NCI-H510A treated with DMSO at 0.1 percent for 48 hours (cell line): ENCODE results near the gene SEZ6.

Experiments
- DNase-seq: peaks from one replicate; lab custom pipeline; 2025; lab: John Stamatoyannopoulos, UW

The SEZ6 gene

GRCh38 chr17:29000973-29001372 lies 4.9 kb downstream of the SEZ6 start:
- DNase-seq: no peak

GRCh38 chr17:28999206-28999605 lies 6.6 kb downstream of the SEZ6 start:
- DNase-seq: no peak

GRCh38 chr17:28997806-28998205 lies 8.0 kb downstream of the SEZ6 start:
- peak; percentile 58 for DNase-seq

DNA sequence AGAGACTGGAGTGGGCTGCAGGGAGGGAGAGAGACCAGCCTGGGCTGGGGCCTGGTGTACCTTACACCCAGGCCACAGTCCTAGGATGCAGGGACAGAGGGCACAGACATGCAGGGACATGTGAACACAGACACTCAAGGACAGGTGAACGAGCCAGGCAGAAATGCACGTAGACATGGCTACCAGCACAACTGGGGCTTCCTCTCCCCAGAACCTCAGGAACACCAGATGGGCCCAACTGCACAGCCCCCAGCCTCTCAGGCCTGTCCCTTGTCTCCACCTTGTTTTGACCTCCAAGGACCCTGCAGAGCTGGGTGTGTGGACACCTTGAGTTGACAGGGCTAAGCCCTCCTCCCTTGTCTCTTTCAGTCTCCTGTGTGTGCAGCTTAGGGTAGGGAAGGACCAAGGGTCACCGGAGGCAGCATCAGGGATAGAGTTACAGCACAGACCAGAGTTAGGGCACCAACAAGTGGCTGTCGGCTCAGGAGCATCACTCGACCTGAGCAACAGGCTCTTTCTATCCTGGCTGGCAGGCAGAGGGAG lies 9.2 kb downstream of the SEZ6 start:
- DNase-seq: peak; percentile 76

DNA sequence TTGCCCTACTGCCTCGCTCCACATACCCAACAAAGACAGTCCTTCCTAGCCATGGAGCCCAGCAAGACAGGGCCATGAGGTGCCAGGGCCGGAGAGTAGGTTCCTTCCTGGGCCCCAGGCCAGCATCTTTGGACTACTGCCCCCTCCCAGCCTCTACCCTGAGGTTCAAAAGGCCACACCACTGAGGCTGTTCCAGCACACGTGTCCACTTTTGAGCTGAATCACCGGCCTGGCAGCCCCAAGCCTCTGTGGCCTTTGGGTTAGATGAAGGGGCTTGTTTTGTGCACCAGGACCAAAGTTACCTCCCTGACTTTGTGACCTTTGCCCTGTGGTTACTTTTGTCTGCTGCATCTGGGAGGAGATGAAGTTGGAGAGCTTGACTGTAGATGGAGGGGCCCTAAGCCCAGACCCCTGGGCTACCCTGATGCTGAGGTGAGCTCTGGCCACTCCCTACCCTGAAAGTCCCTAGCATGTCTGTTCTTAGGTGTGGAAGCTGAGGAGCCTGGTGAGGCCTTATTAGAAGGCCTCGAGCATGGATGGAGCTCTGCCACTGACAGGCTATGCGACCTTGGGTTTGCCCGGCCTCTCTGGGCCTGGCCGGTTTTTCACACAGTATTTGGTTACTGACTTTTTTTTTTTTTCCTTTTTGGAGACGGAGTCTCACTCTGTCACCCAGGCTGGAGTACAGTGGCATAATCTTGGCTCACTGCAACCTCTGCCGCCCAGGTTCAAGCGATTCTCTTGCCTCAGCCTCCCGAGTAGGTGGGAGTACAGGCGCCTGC lies 12.0 kb downstream of the SEZ6 start:
- no peak for DNase-seq

GRCh38 chr17:28992625-28993600 lies 12.9 kb downstream of the SEZ6 start:
- DNase-seq: no peak

GRCh38 chr17:28992185-28992584 lies 13.6 kb downstream of the SEZ6 start:
- no peak for DNase-seq

GRCh38 chr17:28991779-28992178 lies 14.1 kb downstream of the SEZ6 start:
- DNase-seq: no peak

- no peak for DNase-seq
Observed at GRCh38 chr17:28989028-28989427, 16.8 kb downstream of the SEZ6 start.

DNA sequence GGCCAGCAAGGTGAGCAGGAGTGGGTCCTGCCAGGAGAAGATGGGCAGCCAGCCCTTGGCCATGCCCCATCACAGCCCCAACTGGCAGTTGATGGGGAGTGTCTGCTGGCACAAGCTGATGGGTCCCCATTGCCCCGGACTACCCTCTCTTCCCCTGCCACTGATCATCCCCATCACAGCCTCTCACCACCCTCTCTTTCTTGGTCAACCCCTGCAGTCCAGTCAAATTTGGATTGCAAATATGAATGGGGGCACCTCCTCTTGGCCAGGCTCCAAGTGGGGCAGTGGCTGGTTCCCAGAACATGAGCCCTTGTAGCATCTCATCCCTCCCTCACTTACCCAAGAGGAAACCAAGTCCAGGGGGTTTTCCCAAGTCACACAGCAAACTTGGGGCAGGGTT lies 17.4 kb downstream of the SEZ6 start:
- no peak for DNase-seq

GRCh38 chr17:28986714-28987655 lies 18.8 kb downstream of the SEZ6 start:
- no peak for DNase-seq

DNA sequence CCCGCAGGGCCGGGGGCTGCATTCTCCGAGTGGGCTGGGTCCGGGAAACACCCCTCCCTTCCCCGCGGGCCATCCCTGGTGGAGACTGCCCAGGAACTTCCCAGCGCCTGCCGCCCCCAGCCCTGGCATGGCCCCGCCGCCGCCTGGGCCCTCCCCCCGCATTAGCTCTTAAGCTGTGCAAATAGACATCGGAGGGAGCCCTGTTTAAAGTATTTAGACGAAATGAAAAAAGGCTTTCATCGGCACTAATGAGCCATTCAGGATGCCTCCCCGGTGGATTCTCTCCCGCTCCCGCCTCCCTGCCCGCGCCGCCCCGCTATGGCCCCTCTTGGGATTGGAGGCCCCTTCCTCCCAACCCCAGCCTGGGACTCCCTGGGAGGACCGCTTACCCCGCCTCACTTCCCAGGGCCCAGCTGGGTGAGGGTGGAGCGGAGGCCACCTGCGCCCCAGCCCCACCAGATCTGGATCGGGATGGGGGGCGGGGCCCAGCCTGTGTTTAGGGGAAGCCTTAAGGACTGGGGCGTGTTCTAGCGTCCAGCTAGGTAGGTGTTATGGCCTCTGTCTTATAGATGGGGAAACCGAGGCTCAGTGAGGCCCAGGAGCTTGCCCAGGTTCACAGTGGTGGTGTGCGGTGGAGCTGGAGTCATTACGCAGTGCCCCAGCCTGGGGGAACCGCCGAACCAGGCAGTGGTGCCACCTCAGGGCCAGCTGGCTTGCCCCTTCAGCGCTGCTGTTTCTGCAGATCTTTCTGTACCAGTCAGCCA lies 19.7 kb downstream of the SEZ6 start:
- DNase-seq: peak; percentile 78

DNA sequence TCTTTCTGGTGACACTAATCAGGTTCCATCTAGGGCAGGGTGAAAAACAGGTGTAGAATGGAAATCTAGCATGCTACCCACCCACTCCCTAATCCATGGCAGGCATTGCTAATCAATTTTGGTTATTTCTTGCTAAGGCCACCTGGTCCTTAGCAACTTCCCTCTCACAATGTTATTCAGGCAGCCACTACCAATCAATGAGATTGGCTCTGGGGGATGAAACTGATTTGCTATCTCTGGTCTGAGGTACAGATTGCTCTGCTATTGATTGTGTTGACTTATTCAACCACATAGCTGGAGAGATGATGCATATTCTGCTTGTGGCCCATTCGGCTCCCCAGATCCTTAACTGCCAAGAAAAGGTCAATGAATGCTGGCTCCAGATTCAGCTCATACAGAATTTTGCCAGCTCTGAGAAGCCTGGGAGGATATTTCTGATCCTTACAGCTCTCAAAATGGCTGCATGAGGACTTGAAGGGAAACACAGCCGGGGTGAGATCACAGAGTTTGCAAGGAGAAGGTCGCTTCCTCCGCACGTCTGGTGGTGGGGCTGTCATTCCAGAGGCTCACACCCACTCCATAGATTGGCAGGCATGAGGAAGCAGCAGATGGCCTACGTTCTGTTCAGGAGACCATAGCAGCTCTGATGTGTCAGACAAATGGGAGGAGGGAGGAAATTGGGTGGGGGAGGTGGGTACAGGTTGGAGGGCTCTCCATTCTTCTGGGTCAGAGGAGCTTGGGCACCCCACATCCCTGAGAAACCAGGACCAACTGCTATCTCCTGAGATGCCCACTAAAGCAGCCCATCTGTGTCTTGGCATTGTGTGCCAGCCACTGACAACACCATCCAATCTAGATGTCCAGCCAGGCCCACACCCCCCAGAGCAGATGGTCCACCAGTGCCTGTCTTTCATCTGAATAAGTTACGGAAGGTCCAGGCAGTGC lies 22.3 kb downstream of the SEZ6 start:
- DNase-seq: no peak

DNA sequence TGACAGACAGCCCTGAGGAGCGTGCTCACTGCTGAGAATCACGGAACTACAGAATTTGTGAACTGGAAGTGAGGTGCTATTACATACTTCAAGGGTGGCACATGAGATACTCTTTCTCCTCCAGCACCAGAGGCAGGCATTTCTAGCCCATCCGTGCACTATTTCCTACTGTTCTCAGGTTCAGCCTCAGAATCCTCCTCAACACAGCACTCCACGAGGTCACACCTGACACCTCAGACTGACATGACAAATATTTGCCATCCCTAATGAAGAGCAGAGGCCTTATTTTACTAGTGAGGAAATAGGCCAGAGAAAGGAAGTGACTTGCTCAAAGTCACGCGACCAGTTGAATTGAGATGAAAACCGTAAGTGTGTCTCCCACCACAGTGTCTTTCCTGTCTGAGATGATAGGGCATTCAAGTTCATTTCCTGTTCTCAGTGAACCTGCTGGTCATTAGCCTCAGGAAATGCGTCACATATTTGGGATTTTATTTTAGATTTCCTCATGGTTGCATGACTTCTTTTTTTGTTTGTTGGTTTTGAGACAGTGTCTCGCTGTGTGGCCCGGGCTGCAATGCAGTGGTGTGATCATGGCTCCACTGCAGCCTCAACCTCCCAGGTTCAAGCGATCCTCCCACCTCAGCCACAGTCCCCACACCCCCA lies 23.6 kb downstream of the SEZ6 start:
- peak; percentile 50 for DNase-seq

DNA sequence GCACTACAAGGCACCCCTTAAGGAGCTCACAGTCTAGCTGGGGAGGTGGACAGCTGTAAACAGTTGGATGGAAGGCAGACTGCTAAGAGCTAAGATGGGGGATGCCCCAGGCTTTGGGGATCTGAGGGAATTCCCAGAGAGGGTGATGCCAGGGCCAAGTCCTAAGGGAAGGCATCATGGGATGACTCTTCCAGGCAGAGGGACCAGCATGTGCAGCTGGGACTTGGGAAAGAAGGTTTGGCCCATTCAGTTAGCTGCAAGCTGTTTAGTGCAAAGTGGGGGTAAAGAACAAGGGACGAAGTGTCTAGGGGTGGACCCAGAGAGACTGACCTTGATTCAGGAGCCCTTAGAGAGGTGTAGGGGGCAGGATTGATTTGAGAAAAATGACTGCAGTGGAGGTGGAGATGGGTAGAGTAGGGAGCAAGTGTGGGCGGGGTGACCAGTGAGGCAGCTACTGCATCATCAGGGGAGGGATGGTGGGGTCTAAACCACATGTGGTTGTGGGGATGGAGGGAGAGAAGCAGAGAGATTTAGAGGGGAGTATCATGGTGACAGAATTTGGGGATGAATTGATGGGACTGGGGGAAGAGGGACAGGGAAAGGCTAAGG lies 27.4 kb downstream of the SEZ6 start:
- no peak for DNase-seq

DNA sequence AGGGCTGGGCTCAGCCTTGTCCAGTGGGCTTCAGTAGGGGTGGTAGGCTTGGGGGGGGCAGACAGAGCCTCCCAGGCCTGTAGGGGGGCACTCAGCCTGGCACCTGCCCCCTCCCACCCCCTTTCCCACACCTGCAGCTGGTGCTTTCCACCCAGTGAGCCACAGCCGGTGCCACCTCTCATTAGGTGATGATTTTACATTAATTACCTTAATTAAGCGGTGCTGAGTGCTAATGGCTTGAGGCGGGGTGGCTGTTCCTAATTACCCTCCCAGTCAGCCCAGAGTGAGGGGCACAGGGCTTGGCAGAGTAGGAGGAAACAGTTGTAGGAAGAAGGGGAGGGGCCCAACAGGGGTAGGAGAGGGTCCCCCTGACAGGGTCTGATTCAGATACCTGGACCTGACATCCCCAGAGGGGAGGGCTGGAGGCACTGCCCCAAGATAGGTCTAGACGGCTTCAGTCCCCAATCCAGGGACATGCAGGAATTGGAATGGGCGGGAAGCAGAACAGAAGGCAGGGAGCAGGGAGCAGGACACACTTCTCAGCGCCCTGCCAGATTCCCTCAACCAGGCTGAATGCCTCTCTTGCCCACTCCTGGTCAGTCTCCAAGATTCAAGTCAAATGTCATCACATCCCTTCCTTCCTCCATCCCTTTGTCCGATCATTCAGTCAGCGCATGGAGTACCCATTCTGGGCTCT lies 28.0 kb downstream of the SEZ6 start:
- DNase-seq: no peak

DNA sequence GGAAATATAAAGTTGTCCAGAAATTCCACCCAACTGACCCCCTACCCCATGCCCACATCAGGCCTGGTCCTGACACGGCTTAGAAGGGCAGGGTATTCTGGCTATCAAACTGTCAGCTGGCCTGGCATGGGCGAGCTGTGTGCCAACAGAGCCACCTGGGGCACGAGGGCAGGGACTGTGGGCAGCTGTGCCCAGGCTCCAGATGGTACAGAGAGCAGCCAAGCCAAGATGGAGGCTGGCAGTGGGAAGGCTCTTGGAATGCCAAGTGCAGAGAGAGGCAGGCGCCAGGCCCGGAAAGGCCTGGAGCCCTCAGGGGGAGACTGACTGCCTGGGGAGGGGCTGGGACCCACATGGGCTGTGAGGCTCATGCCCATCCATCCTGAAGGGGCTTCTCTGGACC lies 30.2 kb downstream of the SEZ6 start:
- no peak for DNase-seq

DNA sequence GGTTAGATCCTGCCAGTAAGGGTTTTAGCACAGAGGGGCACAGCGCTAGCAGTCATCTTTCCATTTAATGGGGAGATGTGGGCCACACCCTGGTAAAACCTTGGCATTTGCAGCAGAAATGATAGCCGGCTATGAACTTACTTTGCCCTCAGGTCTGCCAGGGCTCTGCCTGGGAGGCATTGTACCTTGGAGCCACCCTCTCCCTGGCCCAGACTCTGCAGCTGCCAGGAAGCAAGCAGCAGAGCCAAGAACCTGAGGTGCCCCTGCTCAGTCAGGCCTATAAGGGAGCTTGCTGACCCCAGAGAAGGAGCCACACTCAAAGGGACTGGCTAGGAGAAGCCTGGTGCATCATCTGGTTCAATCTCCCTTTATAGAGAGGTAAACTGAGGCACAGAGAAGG lies 30.8 kb downstream of the SEZ6 start:
- no peak for DNase-seq
